ENCODE data around the gene SRRM5.
"Not testable (repeated sequence)": the region's sequence is repeated elsewhere in the genome, so short reads cannot be mapped to it uniquely, and the experiment has no call there.

The SRRM5 gene

GRCh38 chr19:43592800-43593350, 19.0 kb upstream of the SRRM5 start:
- FAIRE-seq: no peak

GRCh38 chr19:43594081-43594697, 17.7 kb upstream of the SRRM5 start:
- no peak for FAIRE-seq

- FAIRE-seq: no peak
These were observed 16.9 kb upstream of the SRRM5 start for GRCh38 chr19:43594710-43595604.

GRCh38 chr19:43595605-43595998, 16.3 kb upstream of the SRRM5 start:
- FAIRE-seq: no peak

GRCh38 chr19:43595999-43596841, 15.7 kb upstream of the SRRM5 start, which contains the start of the genes IRGQ and ZNF576:
TSS of gene IRGQ (minus strand) at chr19:43596134. CDS start at chr19:43595338, 796 bp downstream.
TSS of gene ZNF576 (plus strand) at chr19:43596595. CDS start at chr19:43597109, 514 bp downstream.
- FAIRE-seq: peak; percentile 98

GRCh38 chr19:43596842-43597461, 14.9 kb upstream of the SRRM5 start:
- no peak for FAIRE-seq

GRCh38 chr19:43597876-43598275, 14.0 kb upstream of the SRRM5 start:
- FAIRE-seq: no peak

- FAIRE-seq: no peak
These were observed 13.2 kb upstream of the SRRM5 start for GRCh38 chr19:43598445-43599240.

GRCh38 chr19:43599635-43600295, 12.1 kb upstream of the SRRM5 start:
- no peak for FAIRE-seq

- FAIRE-seq: not testable (repeated sequence)
These were observed 11.6 kb upstream of the SRRM5 start for GRCh38 chr19:43600326-43600725.

- FAIRE-seq: no peak
These were observed 5.9 kb upstream of the SRRM5 start for GRCh38 chr19:43605875-43606568.

GRCh38 chr19:43606569-43607229, 5.2 kb upstream of the SRRM5 start:
- no peak for FAIRE-seq

- no peak for FAIRE-seq
These were observed 4.4 kb upstream of the SRRM5 start for GRCh38 chr19:43607238-43608205.

GRCh38 chr19:43609872-43610271, 2.0 kb upstream of the SRRM5 start:
- FAIRE-seq: no peak

- no peak for FAIRE-seq
These were observed 1.4 kb upstream of the SRRM5 start for GRCh38 chr19:43610493-43610892.

GRCh38 chr19:43612374-43612773, 486 bp downstream of the SRRM5 start:
- FAIRE-seq: no peak

GRCh38 chr19:43616306-43616705, 4.4 kb downstream of the SRRM5 start:
- no peak for FAIRE-seq

- FAIRE-seq: no peak
These were observed 5.1 kb downstream of the SRRM5 start for GRCh38 chr19:43616954-43617353.

- no peak for FAIRE-seq
These were observed 7.0 kb downstream of the SRRM5 start for GRCh38 chr19:43618921-43619261.
